ENCODE results near the gene CPED1. TPM values are rescaled to one million over a fixed set of nuclear protein-coding genes. Genes with fewer than 3 reads are reported as not detected.
A peak's percentile ranks its signal among the peaks of the same experiment; 100 is the strongest.

The CPED1 gene
- 14.9 and 15.8 TPM in 2 replicates for total RNA-seq (2014; rRNA removed; shearing (Covaris generic))

- DNase-seq (ENCODE audit: low read depth) = peak; percentile 77
Measured at GRCh38 chr7:120988591-120989256, at the start of gene CPED1. Gene CPED1, plus strand, starts transcription at chr7:120988711. Its CDS starts 911 bp downstream, at chr7:120989622.

DNA sequence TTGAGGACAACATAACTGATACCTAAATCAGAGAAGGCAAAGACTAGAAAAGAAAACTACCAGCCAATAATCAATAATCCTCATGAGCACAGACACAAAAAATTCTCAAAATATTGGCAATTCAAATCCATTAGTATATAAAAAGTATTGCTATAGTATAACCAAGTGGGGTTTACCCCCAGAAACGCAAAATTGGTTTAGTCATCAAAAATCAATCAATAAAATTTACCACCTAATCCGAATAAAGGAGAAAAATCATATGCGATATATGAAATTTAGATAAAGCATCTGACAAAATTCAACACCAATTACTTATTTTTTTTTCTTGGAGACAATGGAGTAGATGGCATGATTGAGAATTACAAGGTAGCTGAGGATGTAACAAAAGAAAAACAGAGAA is 49.2 kb upstream of the CPED1 start:
- no peak for DNase-seq (ENCODE audit: low read depth)

DNA sequence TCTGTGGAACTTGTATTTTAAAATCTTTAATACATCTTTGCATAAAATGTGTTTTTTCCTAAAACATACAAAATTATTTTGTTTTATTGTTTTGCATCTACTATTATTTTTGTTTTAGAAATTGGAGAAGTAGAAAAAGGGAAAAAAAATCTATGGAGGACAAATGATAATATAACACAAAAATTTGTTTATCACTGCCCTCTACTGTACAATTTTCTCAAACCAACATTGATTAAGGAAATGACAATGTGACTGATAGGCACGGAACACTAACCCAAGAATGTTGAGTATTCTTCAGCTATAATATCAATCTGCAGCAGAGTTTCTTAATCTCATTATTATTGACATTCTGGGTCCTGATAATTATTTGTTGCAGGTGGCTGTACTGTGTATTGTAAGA is 47.4 kb upstream of the CPED1 start:
- DNase-seq (ENCODE audit: low read depth) = peak; percentile 18

DNA sequence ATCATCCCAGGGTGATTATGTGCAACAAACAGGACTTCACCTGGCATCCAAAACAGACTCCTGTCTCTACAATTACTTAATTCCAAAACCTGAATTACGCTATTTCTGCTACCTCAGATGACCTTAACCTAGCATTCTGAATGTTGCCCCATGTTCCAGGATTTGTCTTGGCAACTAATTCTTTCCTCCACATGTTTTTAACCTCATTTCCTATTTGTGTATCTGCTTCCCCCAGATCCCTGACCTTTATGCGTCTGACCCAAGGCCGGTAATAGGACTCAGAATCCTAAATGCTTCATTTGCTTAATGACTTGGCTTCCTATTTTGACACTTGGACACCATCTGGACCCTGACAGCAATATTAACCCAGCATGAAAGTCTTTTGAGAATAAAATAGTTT is 46.7 kb upstream of the CPED1 start:
- no peak for DNase-seq (ENCODE audit: low read depth)

DNA sequence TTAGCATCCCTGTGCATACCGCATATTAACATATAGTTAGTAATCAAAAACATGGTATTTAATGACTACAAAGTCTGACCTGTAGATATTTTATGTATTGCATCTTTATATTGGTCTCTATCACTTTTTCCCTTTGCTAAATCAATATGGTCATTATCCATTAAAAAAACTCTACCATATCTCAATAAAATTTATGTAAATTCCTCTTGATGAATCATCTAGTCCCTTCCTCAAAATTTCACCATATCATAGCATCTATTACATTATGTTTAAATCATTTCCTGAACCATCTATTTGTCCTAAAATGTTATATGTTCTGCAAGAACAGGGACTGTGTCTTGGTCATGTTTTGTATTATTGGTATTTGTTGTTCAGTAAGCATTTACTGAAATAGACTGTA is 45.6 kb upstream of the CPED1 start:
- DNase-seq (ENCODE audit: low read depth) = no peak

DNA sequence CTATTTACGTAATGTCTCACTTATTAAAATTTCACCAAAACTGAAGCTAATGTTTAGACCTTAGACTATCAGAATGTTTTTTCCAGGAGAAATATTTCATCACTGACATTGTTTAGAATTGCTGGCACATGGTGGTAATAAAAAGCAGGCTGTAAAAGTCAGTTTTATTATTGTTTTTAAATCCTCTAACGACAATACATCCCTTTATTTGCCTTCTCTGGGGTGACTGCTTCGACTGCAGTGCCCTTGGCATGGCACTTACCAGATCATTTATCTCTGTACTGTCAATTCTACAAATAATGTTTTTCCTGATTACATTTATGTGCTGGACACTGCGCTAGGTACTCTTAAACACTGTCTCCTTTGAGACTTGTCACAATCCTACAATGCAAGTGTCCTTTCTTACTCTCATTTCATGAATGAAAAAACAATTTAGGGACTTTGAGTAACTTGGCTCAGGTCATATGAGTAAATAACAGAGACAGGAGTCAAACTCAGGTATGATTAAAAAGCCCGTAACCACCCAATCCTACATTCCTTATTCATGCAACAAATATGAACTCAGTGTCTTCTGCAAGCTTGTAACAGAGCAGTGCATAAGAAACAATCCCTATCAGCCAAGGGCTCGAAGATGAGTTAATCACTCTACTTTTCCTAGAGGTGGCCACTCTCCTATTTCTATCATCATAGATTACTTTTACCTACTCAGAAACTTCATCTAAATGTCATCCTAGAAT is 43.5 kb upstream of the CPED1 start:
- DNase-seq (ENCODE audit: low read depth) = no peak

- DNase-seq (ENCODE audit: low read depth) = no peak
Measured at GRCh38 chr7:120947980-120948379, 40.5 kb upstream of the CPED1 start.

- peak; percentile 33 for DNase-seq (ENCODE audit: low read depth)
Measured at GRCh38 chr7:120949393-120949911, 39.1 kb upstream of the CPED1 start.

- DNase-seq (ENCODE audit: low read depth) = no peak
Measured at GRCh38 chr7:120949998-120950538, 38.4 kb upstream of the CPED1 start.

GRCh38 chr7:120950539-120951308 is 37.8 kb upstream of the CPED1 start, which contains the start of gene ING3:
Gene ING3, plus strand, starts transcription at chr7:120950777. Its CDS starts 120 bp downstream, at chr7:120950897.
- peak; percentile 98 for DNase-seq (ENCODE audit: low read depth)

GRCh38 chr7:120951309-120951699 is 37.2 kb upstream of the CPED1 start:
- DNase-seq (ENCODE audit: low read depth) = no peak

DNA sequence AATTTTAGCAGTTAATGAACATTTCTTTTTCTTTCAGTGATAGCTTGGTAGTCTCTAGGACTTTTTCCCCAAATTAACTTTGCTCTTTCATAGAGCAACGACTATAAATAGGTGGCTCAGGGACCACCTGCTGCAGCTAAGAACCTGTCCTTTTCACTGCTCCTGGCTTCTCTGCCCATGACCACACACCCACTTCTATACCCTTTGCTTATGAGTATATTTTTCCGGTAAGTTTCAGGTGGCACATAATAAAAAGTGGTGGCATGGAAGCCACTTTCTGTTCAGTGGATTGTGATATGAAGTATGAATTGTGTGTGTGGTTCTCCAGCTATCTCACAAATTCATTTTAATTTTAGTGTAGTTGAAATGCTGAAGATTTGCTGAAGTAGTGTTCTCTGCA is 36.7 kb upstream of the CPED1 start:
- no peak for DNase-seq (ENCODE audit: low read depth)

DNA sequence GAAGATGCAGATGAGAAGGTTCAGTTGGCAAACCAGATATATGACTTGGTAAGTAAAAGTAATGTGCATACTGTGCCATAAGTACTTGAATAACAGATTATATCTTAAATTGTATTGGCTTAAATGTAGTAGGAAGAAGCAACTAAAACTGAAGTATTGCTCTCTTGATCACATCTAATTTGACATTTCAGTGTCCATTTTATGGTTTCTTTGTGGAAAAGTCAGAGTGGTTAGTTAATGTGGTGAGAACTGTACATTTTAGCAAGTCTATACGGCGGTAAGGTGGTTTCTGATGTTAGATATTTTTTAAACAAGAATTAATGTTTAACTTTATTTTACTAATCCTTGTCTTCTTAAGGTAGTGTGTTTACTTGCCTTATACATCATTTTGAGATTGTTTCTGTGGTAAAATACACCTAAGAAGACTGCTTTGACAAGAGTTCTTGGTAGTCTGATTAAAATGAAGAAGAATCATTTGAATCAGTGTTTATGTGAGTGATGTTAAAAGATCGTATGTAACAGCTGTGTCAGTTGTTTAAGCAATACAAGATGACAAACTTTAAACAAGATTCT is 32.8 kb upstream of the CPED1 start:
- no peak for DNase-seq (ENCODE audit: low read depth)

- no peak for DNase-seq (ENCODE audit: low read depth)
Measured at GRCh38 chr7:120959929-120960484, 28.5 kb upstream of the CPED1 start.

- DNase-seq (ENCODE audit: low read depth) = no peak
Measured at GRCh38 chr7:120960714-120961113, 27.8 kb upstream of the CPED1 start.

GRCh38 chr7:120961638-120962173 is 26.8 kb upstream of the CPED1 start:
- DNase-seq (ENCODE audit: low read depth) = peak; percentile 12

- no peak for DNase-seq (ENCODE audit: low read depth)
Measured at GRCh38 chr7:120964088-120964487, 24.4 kb upstream of the CPED1 start.

GRCh38 chr7:120966961-120967360 is 21.6 kb upstream of the CPED1 start:
- DNase-seq (ENCODE audit: low read depth) = no peak

GRCh38 chr7:120973849-120974248 is 14.7 kb upstream of the CPED1 start:
- no peak for DNase-seq (ENCODE audit: low read depth)

- DNase-seq (ENCODE audit: low read depth) = no peak
Measured at GRCh38 chr7:120979765-120980499, 8.6 kb upstream of the CPED1 start.

Measured in M059J (cell line).